OCI-LY1 (cell line): ENCODE results near the gene NAV3.

Source experiments
- H2AFZ ChIP-seq: fragments of 200-600 bp; sonication (generic), shearing (Covaris generic); 2 replicates; pipeline ENCODE4 v1.6.0; 2014; ENCODE audit warnings: antibody characterized with exemption, mild to moderate bottlenecking, low read length
- H3F3A ChIP-seq: fragments of 200-600 bp; sonication (generic), shearing (Covaris generic); 2 replicates; pipeline ENCODE4 v1.6.0; 2014; ENCODE audit warnings: mild to moderate bottlenecking, antibody characterized with exemption, low read length, moderate library complexity; ENCODE audit not compliant: insufficient read depth
- H3K27ac ChIP-seq: fragments of 200-600 bp; sonication (generic); 2 replicates; pipeline ENCODE4 v1.5.1; 2014; ENCODE audit warnings: low read length, mixed run types, mild to moderate bottlenecking, low read depth; ENCODE audit not compliant: poor library complexity, severe bottlenecking
- H3K27me3 ChIP-seq: fragments of 200-600 bp; sonication (generic); 2 replicates; pipeline ENCODE4 v1.6.0; 2014; ENCODE audit warnings: antibody characterized with exemption, mild to moderate bottlenecking, low read length, moderate library complexity; ENCODE audit not compliant: insufficient read depth
- H3K36me3 ChIP-seq: fragments of 200-600 bp; sonication (generic); 2 replicates; pipeline ENCODE4 v1.6.1; 2014; ENCODE audit warnings: mild to moderate bottlenecking, antibody characterized with exemption, low read length, moderate library complexity, mixed read lengths; ENCODE audit not compliant: insufficient read depth
- H3K4me1 ChIP-seq: fragments of 200-600 bp; sonication (generic); 2 replicates; pipeline ENCODE4 v1.5.1; 2014; ENCODE audit warnings: mild to moderate bottlenecking, low read length, moderate library complexity; ENCODE audit not compliant: insufficient read depth, severe bottlenecking
- H3K4me2 ChIP-seq: fragments of 200-600 bp; sonication (generic), shearing (Covaris generic); 2 replicates; pipeline ENCODE4 v1.6.1; 2014; ENCODE audit warnings: low read length
- H3K4me3 ChIP-seq: fragments of 200-600 bp; sonication (generic); 2 replicates; pipeline ENCODE4 v1.5.1; 2014; ENCODE audit warnings: low read length, low read depth, mild to moderate bottlenecking, mixed read lengths; ENCODE audit not compliant: poor library complexity, severe bottlenecking
- H3K79me2 ChIP-seq: fragments of 200-600 bp; shearing (Covaris generic); 2 replicates; pipeline ENCODE4 v1.6.1; 2016; ENCODE audit warnings: mixed run types, low read length, mixed read lengths; ENCODE audit not compliant: insufficient read depth
- H3K9ac ChIP-seq: fragments of 200-600 bp; sonication (generic), shearing (Covaris generic); 2 replicates; pipeline ENCODE4 v1.6.1; 2014; ENCODE audit warnings: mild to moderate bottlenecking, low read length, mixed read lengths
- H3K9me2 ChIP-seq: fragments of 200-600 bp; sonication (generic), shearing (Covaris generic); 2 replicates; pipeline ENCODE4 v1.6.1; 2014; ENCODE audit warnings: low read depth, mild to moderate bottlenecking, low read length, mixed read lengths
- H3K9me3 ChIP-seq: fragments of 200-600 bp; shearing (Covaris generic); 2 replicates; pipeline ENCODE4 v1.6.1; 2014; ENCODE audit warnings: low read length, mixed read lengths
- H4K20me1 ChIP-seq: fragments of 200-600 bp; sonication (generic), shearing (Covaris generic); 2 replicates; pipeline ENCODE4 v1.6.0; 2016; ENCODE audit warnings: mild to moderate bottlenecking, low read length; ENCODE audit not compliant: insufficient read depth
- CTCF ChIP-seq: fragments of 200-600 bp; sonication (generic), shearing (Covaris generic); IDR thresholded peaks from 2 replicates; pipeline ENCODE4 v1.5.1; 2017; ENCODE audit warnings: mild to moderate bottlenecking, antibody characterized with exemption, low read length, moderate library complexity, mixed read lengths
- EZH2 ChIP-seq: fragments of 200-600 bp; sonication (generic), shearing (Covaris generic); IDR thresholded peaks from 2 replicates; pipeline ENCODE4 v1.8.0; 2017; ENCODE audit warnings: borderline replicate concordance, mixed run types, mild to moderate bottlenecking, antibody characterized with exemption, low read length, moderate library complexity, mixed read lengths

Gene NAV3

GRCh38 chr12:77919450-77919849 is 88.8 kb downstream of the NAV3 start:
- Histone ChIP-seq H3K79me2 (no peaks in the 10 kb centered on the region), H3K9ac (no peak overlapping the region), H3K4me3 (no peak overlapping the region), H3K4me1 (peaks cover 31% of the 10 kb centered on the region), H2AFZ (no peak overlapping the region), H3K4me2 (no peak overlapping the region), H3K27me3 (no peaks in the 10 kb centered on the region), H3K9me2 (no peaks in the 10 kb centered on the region), H3F3A (no peaks in the 10 kb centered on the region), H3K9me3 (no peaks in the 10 kb centered on the region), H4K20me1 (no peaks in the 10 kb centered on the region), H3K36me3 (no peaks in the 10 kb centered on the region), H3K27ac (no peak overlapping the region)
- TF ChIP-seq EZH2 (no peak), CTCF (no peak)

GRCh38 chr12:77923882-77924281 is 93.2 kb downstream of the NAV3 start:
- no peaks in the 10 kb centered on the region for H3K27me3 ChIP-seq
- no peaks in the 10 kb centered on the region for H3K9me2 ChIP-seq
- no peak overlapping the region for H3K27ac ChIP-seq
- H4K20me1 ChIP-seq = no peaks in the 10 kb centered on the region
- H3K9ac ChIP-seq = no peak overlapping the region
- H3F3A ChIP-seq = no peaks in the 10 kb centered on the region
- no peaks in the 10 kb centered on the region for H3K36me3 ChIP-seq
- no peaks in the 10 kb centered on the region for H3K79me2 ChIP-seq
- no peak overlapping the region for H3K4me2 ChIP-seq
- H3K9me3 ChIP-seq = no peaks in the 10 kb centered on the region
- peaks cover 42% of the 10 kb centered on the region for H3K4me1 ChIP-seq
- TF ChIP-seq EZH2 (no peak), CTCF (no peak)
- no peak overlapping the region for H2AFZ ChIP-seq
- H3K4me3 ChIP-seq = no peak overlapping the region

GRCh38 chr12:77924703-77925102 is 94.0 kb downstream of the NAV3 start:
- Histone ChIP-seq H3K79me2 (no peaks in the 10 kb centered on the region), H3K9me2 (no peaks in the 10 kb centered on the region), H3K27me3 (no peaks in the 10 kb centered on the region), H3K4me3 (no peak overlapping the region), H4K20me1 (no peaks in the 10 kb centered on the region), H3K27ac (no peak overlapping the region), H3K9ac (no peak overlapping the region), H3K36me3 (no peaks in the 10 kb centered on the region), H3K4me1 (peaks cover 39% of the 10 kb centered on the region), H3K9me3 (no peaks in the 10 kb centered on the region), H3F3A (no peaks in the 10 kb centered on the region), H2AFZ (no peak overlapping the region), H3K4me2 (no peak overlapping the region)
- TF ChIP-seq CTCF = no peak
- no peak for TF ChIP-seq EZH2
